Measurements from ENCODE around the gene ATG10.
"Not testable (repeated sequence)": the region's sequence is repeated elsewhere in the genome, so short reads cannot be mapped to it uniquely, and the experiment has no call there.

Gene ATG10

DNA sequence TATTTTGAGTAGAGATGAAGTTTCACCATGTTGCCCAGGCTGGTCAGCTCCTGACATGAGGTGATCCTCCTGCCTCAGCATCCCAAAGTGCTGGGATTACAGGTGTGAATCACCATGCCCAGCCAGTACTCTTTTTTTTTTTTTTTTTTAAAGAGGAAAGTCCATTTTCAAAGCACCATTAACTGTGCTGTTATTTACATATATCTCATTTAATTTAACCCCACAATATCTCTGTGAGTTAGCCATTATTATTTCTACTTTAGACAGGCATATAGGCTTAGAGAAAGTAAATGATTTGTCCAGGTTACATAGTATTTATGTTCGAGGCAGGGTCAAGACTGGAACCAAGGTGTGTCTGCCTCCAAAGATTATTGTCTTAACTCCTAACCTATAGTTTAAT, 50.7 kb downstream of the ATG10 start:
- H4K20me1 ChIP-seq (ENCODE audit: insufficient read depth, low read length): no peaks in the 10 kb centered on the region; the same call in 1 of the 2 replicates
- H3K9ac ChIP-seq (ENCODE audit: low read depth, low read length): no peak overlapping the region
- H3K9me3 ChIP-seq (ENCODE audit: insufficient read depth, low read length, severe bottlenecking): no peaks in the 10 kb centered on the region
- H3K4me1 ChIP-seq (ENCODE audit: insufficient read depth, low read length): no peaks in the 10 kb centered on the region
- H3K36me3 ChIP-seq (ENCODE audit: insufficient read depth, low read length): peaks cover 5% of the 10 kb centered on the region; the same call in 1 of the 2 replicates
- DNase-seq (no peak), ATAC-seq (ENCODE audit: insufficient read depth, low read depth) (no peak)
- no peak overlapping the region for H3K4me3 ChIP-seq (ENCODE audit: low read depth in 1 of 2, low read length in 2 of 2)
- TF ChIP-seq, protein P1, sequence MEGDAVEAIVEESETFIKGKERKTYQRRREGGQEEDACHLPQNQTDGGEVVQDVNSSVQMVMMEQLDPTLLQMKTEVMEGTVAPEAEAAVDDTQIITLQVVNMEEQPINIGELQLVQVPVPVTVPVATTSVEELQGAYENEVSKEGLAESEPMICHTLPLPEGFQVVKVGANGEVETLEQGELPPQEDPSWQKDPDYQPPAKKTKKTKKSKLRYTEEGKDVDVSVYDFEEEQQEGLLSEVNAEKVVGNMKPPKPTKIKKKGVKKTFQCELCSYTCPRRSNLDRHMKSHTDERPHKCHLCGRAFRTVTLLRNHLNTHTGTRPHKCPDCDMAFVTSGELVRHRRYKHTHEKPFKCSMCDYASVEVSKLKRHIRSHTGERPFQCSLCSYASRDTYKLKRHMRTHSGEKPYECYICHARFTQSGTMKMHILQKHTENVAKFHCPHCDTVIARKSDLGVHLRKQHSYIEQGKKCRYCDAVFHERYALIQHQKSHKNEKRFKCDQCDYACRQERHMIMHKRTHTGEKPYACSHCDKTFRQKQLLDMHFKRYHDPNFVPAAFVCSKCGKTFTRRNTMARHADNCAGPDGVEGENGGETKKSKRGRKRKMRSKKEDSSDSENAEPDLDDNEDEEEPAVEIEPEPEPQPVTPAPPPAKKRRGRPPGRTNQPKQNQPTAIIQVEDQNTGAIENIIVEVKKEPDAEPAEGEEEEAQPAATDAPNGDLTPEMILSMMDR (IDR thresholded peaks at IDR 0.05; ENCODE audit: borderline replicate concordance, extremely low read depth, low read length, poor library complexity, severe bottlenecking): no peak
- H3K27ac ChIP-seq (ENCODE audit: low read length): no peak overlapping the region
- H3K79me2 ChIP-seq (ENCODE audit: insufficient read depth, low read length): peaks cover 26% of the 10 kb centered on the region
- H2AFZ ChIP-seq (ENCODE audit: low read depth, low read length): no peak overlapping the region
- no peaks in the 10 kb centered on the region for H3K27me3 ChIP-seq (ENCODE audit: insufficient read depth, low read length, poor library complexity)
- H3K4me2 ChIP-seq (ENCODE audit: insufficient read depth, low read length): no peak overlapping the region

DNA sequence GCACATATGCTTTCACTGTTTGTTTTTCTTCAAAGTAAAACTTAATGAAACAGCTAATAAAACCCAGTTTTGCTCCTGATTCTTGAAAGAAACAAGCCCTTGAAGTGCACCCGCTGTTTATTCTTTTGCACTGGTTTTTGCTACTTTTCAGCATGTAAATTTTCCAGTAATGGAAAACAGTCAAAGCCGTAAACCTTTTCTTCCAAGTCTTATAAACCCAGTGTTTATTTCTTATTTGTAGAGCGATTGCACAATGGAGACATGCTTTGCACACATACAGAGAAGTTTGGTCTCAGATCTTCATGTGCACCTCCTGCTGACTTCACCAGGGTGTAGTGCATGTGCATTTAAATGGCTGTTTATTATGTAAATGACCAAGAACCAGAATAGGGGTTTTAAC, 51.8 kb downstream of the ATG10 start:
- Histone ChIP-seq H3K9me3 (ENCODE audit: insufficient read depth, low read length, severe bottlenecking) (no peaks in the 10 kb centered on the region), H3K27me3 (ENCODE audit: insufficient read depth, low read length, poor library complexity) (no peaks in the 10 kb centered on the region), H3K79me2 (ENCODE audit: insufficient read depth, low read length) (peaks cover 20% of the 10 kb centered on the region), H3K4me2 (ENCODE audit: insufficient read depth, low read length) (no peak overlapping the region), H3K9ac (ENCODE audit: low read depth, low read length) (no peak overlapping the region), H3K36me3 (ENCODE audit: insufficient read depth, low read length) (peaks cover 5% of the 10 kb centered on the region; the same call in 1 of the 2 replicates), H3K4me3 (ENCODE audit: low read depth in 1 of 2, low read length in 2 of 2) (no peak overlapping the region), H4K20me1 (ENCODE audit: insufficient read depth, low read length) (no peaks in the 10 kb centered on the region; the same call in 1 of the 2 replicates), H3K4me1 (ENCODE audit: insufficient read depth, low read length) (no peaks in the 10 kb centered on the region), H2AFZ (ENCODE audit: low read depth, low read length) (no peak overlapping the region), H3K27ac (ENCODE audit: low read length) (no peak overlapping the region)
- TF ChIP-seq, protein P1 (IDR thresholded peaks at IDR 0.05; ENCODE audit: borderline replicate concordance, extremely low read depth, low read length, poor library complexity, severe bottlenecking): no peak
- no peak for TF ChIP-seq EZH2 (IDR thresholded peaks at IDR 0.05; ENCODE audit: borderline replicate concordance, low read depth, low read length, severe bottlenecking)
- ATAC-seq (ENCODE audit: insufficient read depth, low read depth) (no peak), DNase-seq (no peak)

DNA sequence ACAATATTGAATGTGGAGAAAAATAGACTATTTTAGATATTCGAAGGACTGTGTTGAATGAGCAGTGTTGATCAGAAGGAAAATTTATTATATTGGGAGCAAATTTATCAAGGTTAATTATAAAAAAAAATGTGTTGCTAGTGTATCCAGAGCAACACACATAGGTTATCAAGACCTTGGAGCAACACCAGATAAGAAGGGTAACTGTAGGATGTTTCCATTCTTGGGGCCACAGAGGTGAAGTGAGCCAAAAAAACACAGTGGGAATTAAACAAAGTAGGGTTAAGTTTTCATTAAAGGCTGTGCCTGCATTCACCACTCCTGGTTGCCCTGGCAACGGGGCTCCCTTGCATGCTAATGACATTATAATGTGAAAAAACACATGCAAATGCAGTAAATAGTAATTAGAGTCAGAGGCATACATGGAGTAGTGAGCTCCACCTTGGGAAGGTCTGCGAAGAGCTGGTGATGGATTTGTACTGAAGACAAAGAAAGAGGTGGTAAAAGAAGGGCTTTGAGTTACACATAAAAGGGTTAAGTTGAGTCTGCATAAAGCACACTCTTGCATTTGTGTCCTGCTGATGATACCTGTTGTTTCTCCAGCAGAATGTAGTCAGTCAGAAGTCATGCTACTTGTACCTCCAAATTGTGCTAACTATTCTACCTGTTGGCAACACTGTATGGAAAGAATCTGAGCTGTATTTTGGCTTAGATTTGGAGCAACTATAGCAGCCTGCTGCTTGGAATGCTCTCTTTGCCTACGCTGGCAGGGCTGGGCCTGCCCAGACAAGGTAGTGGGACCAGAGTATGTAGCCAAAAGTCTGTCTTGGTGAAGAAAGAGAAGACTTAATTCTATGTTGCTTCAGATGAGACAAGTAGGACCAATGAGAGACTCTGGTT, 59.6 kb downstream of the ATG10 start:
- no peak overlapping the region for H2AFZ ChIP-seq (ENCODE audit: low read depth, low read length)
- DNase-seq (no peak), ATAC-seq (ENCODE audit: insufficient read depth, low read depth) (no peak)
- no peak overlapping the region for H3K27ac ChIP-seq (ENCODE audit: low read length)
- H3K36me3 ChIP-seq (ENCODE audit: insufficient read depth, low read length): no peaks in the 10 kb centered on the region
- no peaks in the 10 kb centered on the region for H3K27me3 ChIP-seq (ENCODE audit: insufficient read depth, low read length, poor library complexity)
- TF ChIP-seq, protein P1 (IDR thresholded peaks at IDR 0.05; ENCODE audit: borderline replicate concordance, extremely low read depth, low read length, poor library complexity, severe bottlenecking): no peak
- no peak for TF ChIP-seq EZH2 (IDR thresholded peaks at IDR 0.05; ENCODE audit: borderline replicate concordance, low read depth, low read length, severe bottlenecking)
- peaks cover 24% of the 10 kb centered on the region; the same call in 1 of the 2 replicates for H3K79me2 ChIP-seq (ENCODE audit: insufficient read depth, low read length)
- H4K20me1 ChIP-seq (ENCODE audit: insufficient read depth, low read length): no peaks in the 10 kb centered on the region
- H3K9me3 ChIP-seq (ENCODE audit: insufficient read depth, low read length, severe bottlenecking): peaks cover 4% of the 10 kb centered on the region
- H3K4me3 ChIP-seq (ENCODE audit: low read depth in 1 of 2, low read length in 2 of 2): no peak overlapping the region
- no peaks in the 10 kb centered on the region for H3K4me1 ChIP-seq (ENCODE audit: insufficient read depth, low read length)
- H3K4me2 ChIP-seq (ENCODE audit: insufficient read depth, low read length): no peak overlapping the region
- H3K9ac ChIP-seq (ENCODE audit: low read depth, low read length): no peak overlapping the region

DNA sequence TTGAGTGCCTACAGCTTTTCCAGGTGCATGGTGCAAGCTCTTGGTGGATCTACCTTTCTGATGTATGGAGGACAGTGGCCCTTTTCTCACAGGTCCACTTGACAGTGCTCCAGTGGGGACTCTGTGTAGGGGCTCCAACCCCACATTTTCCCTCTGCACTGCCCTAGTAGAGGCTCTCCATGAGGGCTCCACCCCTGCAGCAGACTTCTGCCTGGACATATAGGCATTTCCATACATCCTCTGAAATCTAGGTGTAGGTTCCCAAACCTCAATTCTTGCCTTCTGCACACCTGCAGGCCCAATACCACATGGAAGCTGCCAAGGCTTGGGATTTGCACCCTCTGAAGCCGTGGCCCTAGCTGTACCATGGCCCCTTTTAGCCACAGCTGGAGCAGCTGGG, 71.1 kb downstream of the ATG10 start:
- not testable (repeated sequence) for H3K9ac ChIP-seq (ENCODE audit: low read depth, low read length); H2AFZ ChIP-seq (ENCODE audit: low read depth, low read length); ATAC-seq (ENCODE audit: insufficient read depth, low read depth); H3K4me1 ChIP-seq (ENCODE audit: insufficient read depth, low read length); H4K20me1 ChIP-seq (ENCODE audit: insufficient read depth, low read length); DNase-seq; H3K4me2 ChIP-seq (ENCODE audit: insufficient read depth, low read length); H3K27ac ChIP-seq (ENCODE audit: low read length); H3K4me3 ChIP-seq (ENCODE audit: low read depth in 1 of 2, low read length in 2 of 2); H3K27me3 ChIP-seq (ENCODE audit: insufficient read depth, low read length, poor library complexity)
- H3K36me3 ChIP-seq (ENCODE audit: insufficient read depth, low read length): peaks cover 31% of the 10 kb centered on the region
- peaks cover 34% of the 10 kb centered on the region for H3K9me3 ChIP-seq (ENCODE audit: insufficient read depth, low read length, severe bottlenecking)
- peaks cover 35% of the 10 kb centered on the region for H3K79me2 ChIP-seq (ENCODE audit: insufficient read depth, low read length)
